ENCODE measurements around the gene CLTCL1.
"Not testable (repeated sequence)": the region's sequence is repeated elsewhere in the genome, so short reads cannot be mapped to it uniquely, and the experiment has no call there.

The CLTCL1 gene

GRCh38 chr22:19290400-19291217 lies 910 bp downstream of the CLTCL1 start:
- DNase-seq (ENCODE audit: low read depth) = no peak

DNA sequence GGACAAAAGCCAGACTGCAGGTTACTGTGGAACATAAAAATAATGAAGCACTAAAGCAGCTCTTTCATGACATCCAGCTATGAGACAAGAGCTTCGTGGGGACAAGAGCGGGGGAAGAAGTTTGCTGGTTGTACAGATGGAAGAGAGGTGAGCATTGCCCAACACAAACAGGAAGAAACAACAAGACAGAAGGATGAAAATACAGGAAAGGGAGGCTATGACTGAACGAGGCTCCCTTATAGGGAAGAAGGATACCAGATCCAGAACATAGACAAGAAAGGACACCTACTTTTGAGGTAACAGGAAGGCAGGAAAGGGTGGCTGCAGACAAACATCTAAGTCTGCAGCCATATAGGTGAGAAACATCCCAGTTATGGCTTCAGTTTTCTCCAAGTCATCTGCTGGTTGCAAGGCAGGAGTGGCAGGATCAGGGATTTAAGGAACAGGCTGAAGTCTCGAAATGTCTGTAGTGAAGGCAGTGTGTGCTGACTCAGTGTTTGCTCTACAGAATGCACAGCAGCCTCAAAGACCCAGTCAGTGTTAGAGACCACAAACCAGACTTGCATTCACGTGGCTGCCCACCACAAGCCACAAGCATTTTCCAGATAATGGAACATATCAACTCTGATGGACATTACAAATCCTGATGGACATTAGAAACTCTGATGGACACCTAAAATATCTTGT lies 1.9 kb downstream of the CLTCL1 start:
- no peak for DNase-seq (ENCODE audit: low read depth)

- DNase-seq (ENCODE audit: low read depth) = no peak
Measured at GRCh38 chr22:19287889-19288288, 3.6 kb downstream of the CLTCL1 start.

DNA sequence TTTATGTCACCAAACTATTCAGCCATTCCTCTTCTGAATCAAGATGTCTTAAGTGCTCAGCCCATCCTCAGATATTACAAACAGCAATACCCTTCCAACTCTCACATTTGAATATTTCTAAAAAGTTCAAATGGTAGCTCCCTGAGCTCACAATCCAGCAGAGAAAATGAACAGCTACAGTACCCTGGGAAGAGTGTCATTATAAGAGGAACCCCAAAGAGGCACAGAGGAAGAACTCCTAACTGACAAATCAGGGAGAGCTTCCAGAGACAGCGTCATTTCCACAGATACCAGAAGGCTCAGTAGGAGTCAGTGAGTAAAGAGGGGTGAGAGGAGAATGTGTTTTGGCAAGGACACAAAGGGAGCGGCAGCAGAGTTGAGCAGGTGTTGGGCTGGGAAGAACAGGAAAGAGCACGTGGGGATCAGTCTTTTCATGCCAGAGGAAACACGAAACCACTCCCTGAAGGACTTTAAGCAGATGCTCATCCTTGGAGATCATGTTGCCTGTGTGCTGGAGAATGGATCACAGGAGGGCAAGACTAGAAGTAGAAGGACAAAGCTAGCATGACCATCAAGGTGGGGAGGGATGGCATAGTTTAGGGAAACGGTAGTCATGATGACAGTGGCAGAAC lies 4.3 kb downstream of the CLTCL1 start:
- DNase-seq (ENCODE audit: low read depth) = no peak

GRCh38 chr22:19285831-19286230 lies 5.7 kb downstream of the CLTCL1 start:
- no peak for DNase-seq (ENCODE audit: low read depth)

DNA sequence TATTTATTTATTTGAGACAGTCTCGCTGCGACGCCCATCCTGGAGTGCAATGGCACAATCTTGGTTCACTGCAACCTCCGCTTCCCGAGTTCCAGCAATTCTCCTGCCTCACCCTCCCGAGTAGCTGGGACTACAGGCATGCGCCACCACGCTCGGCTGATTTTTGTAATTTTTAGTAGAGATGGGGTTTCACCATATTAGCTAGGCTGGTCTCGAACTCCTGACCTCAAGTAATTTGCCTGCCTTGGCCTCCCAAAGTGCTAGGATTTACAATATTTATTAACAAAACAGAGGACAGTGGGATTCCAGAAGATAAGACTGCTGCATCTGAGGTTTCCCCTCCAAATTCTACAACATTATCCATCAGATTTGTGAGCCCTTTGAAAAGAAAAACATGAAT lies 12.4 kb downstream of the CLTCL1 start:
- DNase-seq (ENCODE audit: low read depth) = not testable (repeated sequence)

DNA sequence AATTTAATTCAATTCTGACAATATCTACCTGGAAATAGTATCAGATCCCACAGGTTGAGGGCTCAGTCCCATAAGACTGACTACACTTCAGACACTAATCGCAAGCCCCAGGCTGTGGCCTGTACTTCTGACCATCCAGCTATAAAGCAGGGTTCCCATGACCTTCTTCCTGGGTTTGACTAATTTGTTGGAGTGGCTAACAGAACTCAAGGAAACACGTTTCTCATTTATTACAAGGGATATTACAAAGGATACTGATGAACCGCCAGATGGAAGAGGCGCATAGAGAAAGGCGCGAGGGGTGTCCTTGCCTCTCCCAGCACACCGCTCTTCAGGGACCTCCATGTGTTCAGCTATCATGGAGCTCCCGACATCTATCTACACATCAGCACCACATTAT lies 13.7 kb downstream of the CLTCL1 start:
- no peak for DNase-seq (ENCODE audit: low read depth)

DNA sequence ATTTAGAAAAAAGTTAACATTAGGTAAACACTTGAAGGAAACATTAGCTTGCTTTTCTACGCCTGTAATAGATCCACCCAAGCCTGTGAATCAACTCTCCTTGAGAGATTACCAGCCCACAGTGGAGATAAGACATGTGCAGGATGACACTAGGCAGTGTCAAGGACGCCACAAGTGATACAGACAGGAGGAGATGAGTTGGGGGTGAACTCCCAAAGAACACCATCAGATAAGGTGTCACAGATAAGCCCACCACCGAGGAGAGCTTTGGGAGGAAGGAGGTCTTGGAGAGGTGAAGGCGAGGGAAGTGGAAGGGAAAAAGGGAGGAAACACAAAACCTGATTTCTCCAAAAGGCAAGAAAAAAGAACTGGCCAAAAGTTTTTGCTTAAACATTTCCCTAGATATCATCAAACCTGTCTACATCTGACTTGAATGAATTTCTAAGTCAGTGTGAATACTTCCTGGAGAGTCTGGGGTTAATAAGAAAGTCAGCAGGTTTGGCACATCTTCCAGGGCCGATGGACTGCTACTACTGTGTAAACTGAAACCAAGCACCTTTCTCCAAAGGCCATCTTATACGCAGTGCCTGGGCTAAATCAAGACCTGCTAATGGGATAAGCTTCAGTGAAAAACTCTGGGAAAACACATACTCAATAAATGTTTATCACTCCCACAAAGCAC lies 15.5 kb downstream of the CLTCL1 start:
- DNase-seq (ENCODE audit: low read depth) = no peak

- DNase-seq (ENCODE audit: low read depth) = no peak
Measured at GRCh38 chr22:19275513-19275912, 16.0 kb downstream of the CLTCL1 start.

- no peak for DNase-seq (ENCODE audit: low read depth)
Measured at GRCh38 chr22:19275104-19275503, 16.4 kb downstream of the CLTCL1 start.

GRCh38 chr22:19271856-19272535 lies 19.5 kb downstream of the CLTCL1 start:
- DNase-seq (ENCODE audit: low read depth) = no peak

DNA sequence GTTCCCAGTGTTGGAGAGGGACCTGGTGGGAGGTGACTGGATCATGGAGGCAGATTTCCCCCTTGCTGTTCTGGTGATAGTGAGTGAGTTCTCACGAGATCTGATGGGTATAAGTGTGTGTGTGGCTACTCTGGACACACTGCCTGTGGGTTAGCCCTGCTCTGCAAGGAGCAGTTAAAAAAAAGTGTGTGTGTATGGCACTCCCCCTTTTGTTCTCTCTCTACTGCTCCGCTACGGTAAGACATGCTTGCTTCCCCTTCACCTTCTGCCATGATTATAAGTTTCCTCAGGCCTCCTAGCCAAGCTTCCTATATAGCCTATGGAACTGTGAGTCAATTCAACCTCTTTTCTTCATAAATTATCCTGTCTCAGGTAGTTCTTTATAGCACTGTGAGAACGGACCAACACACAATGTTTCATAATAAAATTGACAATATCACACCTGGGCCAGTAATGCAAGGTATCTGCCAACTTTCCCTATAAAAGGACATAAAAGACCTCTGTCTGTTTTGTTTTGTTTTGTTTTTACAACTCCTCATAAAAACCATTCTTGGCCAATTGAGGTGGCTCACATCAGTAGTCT lies 20.2 kb downstream of the CLTCL1 start:
- no peak for DNase-seq (ENCODE audit: low read depth)

- DNase-seq (ENCODE audit: low read depth) = no peak
Measured at GRCh38 chr22:19270873-19271272, 20.6 kb downstream of the CLTCL1 start.

DNA sequence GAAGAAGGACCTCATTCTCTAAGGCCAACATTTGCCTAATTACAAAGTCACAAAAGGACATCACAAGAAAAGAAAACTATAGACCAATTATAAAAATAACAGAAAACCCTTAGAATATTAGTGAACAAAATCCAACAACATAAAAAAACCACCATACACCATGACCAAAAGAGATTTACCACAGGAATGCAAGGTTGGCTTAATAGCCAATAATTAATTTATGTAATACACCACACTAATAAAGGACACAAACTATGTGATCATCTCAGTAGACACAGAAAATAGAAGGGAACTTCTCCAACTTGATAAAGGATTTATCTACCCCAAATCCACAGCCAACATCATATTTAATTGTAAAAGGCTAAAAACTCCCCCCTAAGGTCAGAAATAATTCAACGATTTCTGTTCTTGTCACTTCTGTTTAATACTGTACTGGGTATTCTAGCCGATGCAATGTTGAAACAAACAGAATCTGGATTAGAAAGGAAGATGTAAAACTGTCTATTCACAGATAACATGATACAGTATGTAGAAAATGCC lies 24.9 kb downstream of the CLTCL1 start:
- DNase-seq (ENCODE audit: low read depth) = no peak

- DNase-seq (ENCODE audit: low read depth) = no peak
Measured at GRCh38 chr22:19265779-19266178, 25.7 kb downstream of the CLTCL1 start.

- no peak for DNase-seq (ENCODE audit: low read depth)
Measured at GRCh38 chr22:19260804-19261203, 30.7 kb downstream of the CLTCL1 start.

- DNase-seq (ENCODE audit: low read depth) = no peak
Measured at GRCh38 chr22:19260194-19260593, 31.3 kb downstream of the CLTCL1 start.

- not testable (repeated sequence) for DNase-seq (ENCODE audit: low read depth)
Measured at GRCh38 chr22:19258968-19259288, 32.6 kb downstream of the CLTCL1 start.

GRCh38 chr22:19258371-19258770 lies 33.1 kb downstream of the CLTCL1 start:
- DNase-seq (ENCODE audit: low read depth) = no peak

- not testable (repeated sequence) for DNase-seq (ENCODE audit: low read depth)
Measured at GRCh38 chr22:19256362-19256761, 35.2 kb downstream of the CLTCL1 start.

- no peak for DNase-seq (ENCODE audit: low read depth)
Measured at GRCh38 chr22:19253143-19253542, 38.4 kb downstream of the CLTCL1 start.
